ENCODE results near the gene VGLL4. TPM values are rescaled to one million over a fixed set of nuclear protein-coding genes. Genes with fewer than 3 reads are reported as not detected.

Gene VGLL4
- total RNA-seq, 1 experiment from 2014 or later: 46.1 TPM

GRCh38 chr3:11607816-11608215 is 35.9 kb downstream of the VGLL4 start:
- TF ChIP-seq, protein P1, sequence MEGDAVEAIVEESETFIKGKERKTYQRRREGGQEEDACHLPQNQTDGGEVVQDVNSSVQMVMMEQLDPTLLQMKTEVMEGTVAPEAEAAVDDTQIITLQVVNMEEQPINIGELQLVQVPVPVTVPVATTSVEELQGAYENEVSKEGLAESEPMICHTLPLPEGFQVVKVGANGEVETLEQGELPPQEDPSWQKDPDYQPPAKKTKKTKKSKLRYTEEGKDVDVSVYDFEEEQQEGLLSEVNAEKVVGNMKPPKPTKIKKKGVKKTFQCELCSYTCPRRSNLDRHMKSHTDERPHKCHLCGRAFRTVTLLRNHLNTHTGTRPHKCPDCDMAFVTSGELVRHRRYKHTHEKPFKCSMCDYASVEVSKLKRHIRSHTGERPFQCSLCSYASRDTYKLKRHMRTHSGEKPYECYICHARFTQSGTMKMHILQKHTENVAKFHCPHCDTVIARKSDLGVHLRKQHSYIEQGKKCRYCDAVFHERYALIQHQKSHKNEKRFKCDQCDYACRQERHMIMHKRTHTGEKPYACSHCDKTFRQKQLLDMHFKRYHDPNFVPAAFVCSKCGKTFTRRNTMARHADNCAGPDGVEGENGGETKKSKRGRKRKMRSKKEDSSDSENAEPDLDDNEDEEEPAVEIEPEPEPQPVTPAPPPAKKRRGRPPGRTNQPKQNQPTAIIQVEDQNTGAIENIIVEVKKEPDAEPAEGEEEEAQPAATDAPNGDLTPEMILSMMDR (IDR thresholded peaks at IDR 0.05; ENCODE audit: insufficient read depth in 1 of 2, low read depth in 1 of 2, low read length in 1 of 2, severe bottlenecking in 1 of 2, unreplicated experiment in 1 of 2): no peak
- H3K4me3 Mint-ChIP-seq (ENCODE audit: unreplicated experiment): no peak overlapping the region
- peaks cover 38% of the 10 kb centered on the region for H3K4me1 Mint-ChIP-seq (ENCODE audit: low read depth, unreplicated experiment)
- H3K27me3 Mint-ChIP-seq (ENCODE audit: insufficient read depth, unreplicated experiment): no peaks in the 10 kb centered on the region
- intact Hi-C loops (cut with micrococcal nuclease; ENCODE audit: unreplicated experiment): no loop called here
- BruUV-seq (replicated peaks): no TSS peak
- ChIA-PET POLR2A (no interaction called here), CTCF (interaction anchor here (0.6 kb wide), 1 partner anchor 299 kb away, joined by 3 read pairs; no protein-coding TSS in a partner anchor)
- H3K9me3 Mint-ChIP-seq (ENCODE audit: unreplicated experiment): no peaks in the 10 kb centered on the region
- no peaks in the 10 kb centered on the region for H3K27me3 ChIP-seq (replicated peaks; ENCODE audit: control insufficient read depth, insufficient read depth, low read length)
- peaks cover 20% of the 10 kb centered on the region for H3K4me1 ChIP-seq
- no peak for DNase-seq
- H3K36me3 Mint-ChIP-seq (ENCODE audit: insufficient read depth, unreplicated experiment): peaks cover 9% of the 10 kb centered on the region
- no peaks in the 10 kb centered on the region for H3K36me3 ChIP-seq (ENCODE audit: control insufficient read depth, insufficient read depth, low read length)
- H3K4me3 ChIP-seq (ENCODE audit: low read depth, low read length): no peak overlapping the region
- no peak overlapping the region for H3K27ac Mint-ChIP-seq (ENCODE audit: unreplicated experiment)
- H3K9me3 ChIP-seq: no peaks in the 10 kb centered on the region

GRCh38 chr3:11606865-11607440 is 36.8 kb downstream of the VGLL4 start:
- Mint-ChIP-seq H3K4me3 (ENCODE audit: unreplicated experiment) (no peak overlapping the region), H3K9me3 (ENCODE audit: unreplicated experiment) (no peaks in the 10 kb centered on the region), H3K27me3 (ENCODE audit: insufficient read depth, unreplicated experiment) (no peaks in the 10 kb centered on the region), H3K27ac (ENCODE audit: unreplicated experiment) (no peak overlapping the region), H3K36me3 (ENCODE audit: insufficient read depth, unreplicated experiment) (peaks cover 9% of the 10 kb centered on the region), H3K4me1 (ENCODE audit: low read depth, unreplicated experiment) (peaks cover 35% of the 10 kb centered on the region)
- intact Hi-C loops (cut with micrococcal nuclease; ENCODE audit: unreplicated experiment): no loop called here
- DNase-seq: no peak
- no peaks in the 10 kb centered on the region for H3K9me3 ChIP-seq
- no peaks in the 10 kb centered on the region for H3K27me3 ChIP-seq (replicated peaks; ENCODE audit: control insufficient read depth, insufficient read depth, low read length)
- H3K4me3 ChIP-seq (ENCODE audit: low read depth, low read length): no peak overlapping the region
- CTCF ChIA-PET: interaction anchor here (0.6 kb wide), 1 partner anchor 298 kb away, joined by 3 read pairs; no protein-coding TSS in a partner anchor
- H3K36me3 ChIP-seq (ENCODE audit: control insufficient read depth, insufficient read depth, low read length): no peaks in the 10 kb centered on the region
- peaks cover 20% of the 10 kb centered on the region for H3K4me1 ChIP-seq
- TF ChIP-seq, protein P1 (IDR thresholded peaks at IDR 0.05; ENCODE audit: insufficient read depth in 1 of 2, low read depth in 1 of 2, low read length in 1 of 2, severe bottlenecking in 1 of 2, unreplicated experiment in 1 of 2): no peak
- POLR2A ChIA-PET: no interaction called here
- no TSS peak for BruUV-seq (replicated peaks)

DNA sequence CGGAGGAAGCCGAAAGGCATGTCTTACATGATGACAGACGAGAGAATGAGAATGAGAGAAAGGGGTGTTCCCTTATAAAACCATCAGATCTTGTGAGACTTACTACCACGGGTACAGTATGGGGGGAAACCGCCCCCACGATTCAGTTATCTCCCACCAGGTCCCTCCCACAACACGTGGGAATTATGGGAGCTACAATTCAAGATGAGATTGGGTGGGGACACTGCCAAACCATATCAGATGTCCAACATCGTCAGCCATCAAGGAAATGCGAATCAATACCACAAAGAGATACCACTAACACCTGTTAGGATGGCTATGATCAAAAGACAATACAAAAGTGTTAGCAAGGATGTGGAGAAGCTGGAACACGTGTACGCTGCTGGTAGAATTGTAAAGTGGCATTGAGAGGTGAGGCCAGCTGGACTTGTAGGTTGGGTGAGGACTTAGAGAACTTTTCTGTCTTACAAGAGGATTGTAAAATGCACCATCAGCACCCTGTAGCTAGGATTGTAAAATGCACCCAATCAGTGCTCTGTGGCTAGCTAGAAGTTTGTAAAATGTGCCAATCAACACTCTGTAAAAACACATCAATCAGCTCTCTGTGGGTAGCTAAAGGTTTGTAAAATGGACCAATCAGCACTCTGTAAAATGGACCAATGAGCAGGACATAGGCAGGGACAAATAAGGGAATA is 37.5 kb downstream of the VGLL4 start:
- H3K9me3 ChIP-seq: no peaks in the 10 kb centered on the region
- H3K4me1 ChIP-seq: peaks cover 20% of the 10 kb centered on the region
- Mint-ChIP-seq H3K4me1 (ENCODE audit: low read depth, unreplicated experiment) (peaks cover 35% of the 10 kb centered on the region), H3K36me3 (ENCODE audit: insufficient read depth, unreplicated experiment) (peaks cover 9% of the 10 kb centered on the region), H3K9me3 (ENCODE audit: unreplicated experiment) (no peaks in the 10 kb centered on the region), H3K4me3 (ENCODE audit: unreplicated experiment) (no peak overlapping the region), H3K27me3 (ENCODE audit: insufficient read depth, unreplicated experiment) (no peaks in the 10 kb centered on the region), H3K27ac (ENCODE audit: unreplicated experiment) (no peak overlapping the region)
- no peaks in the 10 kb centered on the region for H3K36me3 ChIP-seq (ENCODE audit: control insufficient read depth, insufficient read depth, low read length)
- intact Hi-C loops (cut with micrococcal nuclease; ENCODE audit: unreplicated experiment): no loop called here
- ChIA-PET POLR2A (no interaction called here), CTCF (no interaction called here)
- BruUV-seq (replicated peaks): no TSS peak
- H3K4me3 ChIP-seq (ENCODE audit: low read depth, low read length): no peak overlapping the region
- no peak for DNase-seq
- TF ChIP-seq, protein P1 (IDR thresholded peaks at IDR 0.05; ENCODE audit: insufficient read depth in 1 of 2, low read depth in 1 of 2, low read length in 1 of 2, severe bottlenecking in 1 of 2, unreplicated experiment in 1 of 2): no peak
- no peaks in the 10 kb centered on the region for H3K27me3 ChIP-seq (replicated peaks; ENCODE audit: control insufficient read depth, insufficient read depth, low read length)

Measured in Caco-2 (cell line).